Uterus (tissue), 4 donors: ENCODE measurements around the gene FOXN1. TPM values are rescaled to one million over a fixed set of nuclear protein-coding genes. Genes with fewer than 3 reads are reported as not detected.

Experiments used
- DNase-seq, 2 donors: peaks; one replicate each; pipeline ENCODE4 v3.0.0-alpha.2; 2019 to 2020
- H3K27ac ChIP-seq, 2 donors: fragments of 200-600 bp; sonication (generic); 1 replicate in 1 of 2; 2 replicates in 1 of 2; pipeline ENCODE4 v1.5.1; 2016 to 2018
- H3K27me3 ChIP-seq, 2 donors: fragments of 200-600 bp; sonication (generic); one replicate each; pipeline ENCODE4 v1.5.1; 2018 to 2019; ENCODE audit warnings: control low read depth in 1 of 2
- H3K36me3 ChIP-seq, 2 donors: fragments of 200-600 bp; sonication (generic); one replicate each; pipeline ENCODE4 v1.5.1; 2019; ENCODE audit warnings: control low read depth in 1 of 2
- H3K4me1 ChIP-seq, 2 donors: fragments of 200-600 bp; sonication (generic); one replicate each; pipeline ENCODE4 v1.5.1; 2018 to 2019; ENCODE audit warnings: control low read depth in 1 of 2
- H3K4me3 ChIP-seq, 2 donors: fragments of 200-600 bp; sonication (generic); 1 replicate in 1 of 2; 2 replicates in 1 of 2; pipeline ENCODE4 v1.5.1; 2018 to 2019; ENCODE audit warnings: mild to moderate bottlenecking in 1 of 2
- H3K9me3 ChIP-seq, 2 donors: fragments of 200-600 bp; sonication (generic); one replicate each; pipeline ENCODE4 v1.5.1; 2019; ENCODE audit warnings: control low read depth in 1 of 2
- CTCF ChIP-seq, 4 experiments: fragments of 200-600 bp in 2 of 4; fragments of 450-650 bp in 2 of 4; sonication (generic) in 2 of 4; IDR thresholded peaks; one replicate each; pipeline ENCODE4 v1.5.1; 2016 to 2019; ENCODE audit warnings: antibody characterized with exemption in 4 of 4, mild to moderate bottlenecking in 2 of 4, moderate library complexity in 1 of 4
- POLR2A ChIP-seq, 2 donors: fragments of 450-650 bp; IDR thresholded peaks; one replicate each; pipeline ENCODE4 v1.6.1; 2016; ENCODE audit warnings: antibody characterized with exemption in 2 of 2, mild to moderate bottlenecking in 1 of 2, moderate library complexity in 1 of 2
- intact Hi-C: fragments of 100-400 bp; cut with DNase I; formaldehyde crosslinking; loops from one replicate; pipeline ENCODE4 v1.15.1; 2023; ENCODE audit warnings: low total_unique reads
- total RNA-seq, 4 donors: library from RNA; depleted of rRNA in 3 of 4; stranded (reverse); fragments of >200 nt in 3 of 4; gene quantifications; one replicate each; pipeline versions ENCODE4 v1.1.0 to v1.2.4, GENCODE V29; 2014 to 2023
- donor health status: DM: yes; HTN: yes; CAD: no.

Gene FOXN1
- total RNA-seq, 4 donors from 2014 or later: not detected

- no peak overlapping the region for H3K27ac ChIP-seq
- no peaks in the 10 kb centered on the region for H3K4me1 ChIP-seq
- no peaks in the 10 kb centered on the region for H3K36me3 ChIP-seq
- TF ChIP-seq CTCF (IDR thresholded peaks at IDR 0.05) (no peak), POLR2A (IDR thresholded peaks at IDR 0.05) (no peak)
- no peaks in the 10 kb centered on the region for H3K9me3 ChIP-seq
- intact Hi-C loops: no loop called here
- no peak for DNase-seq
- H3K4me3 ChIP-seq: no peak overlapping the region
- H3K27me3 ChIP-seq: no peaks in the 10 kb centered on the region
Measured at GRCh38 chr17:28487881-28488532, 18.1 kb upstream of the FOXN1 start.

GRCh38 chr17:28488533-28489276, 17.4 kb upstream of the FOXN1 start:
- no peaks in the 10 kb centered on the region for H3K36me3 ChIP-seq
- no peak overlapping the region for H3K27ac ChIP-seq
- intact Hi-C loops: no loop called here
- no peaks in the 10 kb centered on the region for H3K9me3 ChIP-seq
- no peak overlapping the region for H3K4me3 ChIP-seq
- H3K27me3 ChIP-seq: no peaks in the 10 kb centered on the region
- TF ChIP-seq POLR2A (IDR thresholded peaks at IDR 0.05): no peak
- TF ChIP-seq CTCF (IDR thresholded peaks at IDR 0.05): no peak
- no peaks in the 10 kb centered on the region for H3K4me1 ChIP-seq
- no peak for DNase-seq

- Histone ChIP-seq H3K4me3 (no peak overlapping the region), H3K9me3 (no peaks in the 10 kb centered on the region), H3K36me3 (no peaks in the 10 kb centered on the region), H3K4me1 (no peaks in the 10 kb centered on the region), H3K27me3 (no peaks in the 10 kb centered on the region), H3K27ac (no peak overlapping the region)
- intact Hi-C loops: no loop called here
- no peak for DNase-seq
- TF ChIP-seq POLR2A (IDR thresholded peaks at IDR 0.05) (no peak), CTCF (IDR thresholded peaks at IDR 0.05) (no peak)
Measured at GRCh38 chr17:28491286-28491685, 14.9 kb upstream of the FOXN1 start.

- intact Hi-C loops: no loop called here
- H3K4me1 ChIP-seq: no peaks in the 10 kb centered on the region
- no peaks in the 10 kb centered on the region for H3K27me3 ChIP-seq
- H3K4me3 ChIP-seq: no peak overlapping the region
- H3K27ac ChIP-seq: no peak overlapping the region
- H3K36me3 ChIP-seq: no peaks in the 10 kb centered on the region
- no peak for DNase-seq
- TF ChIP-seq CTCF (IDR thresholded peaks at IDR 0.05) (no peak), POLR2A (IDR thresholded peaks at IDR 0.05) (no peak)
- H3K9me3 ChIP-seq: no peaks in the 10 kb centered on the region
Measured at GRCh38 chr17:28491860-28492259, 14.3 kb upstream of the FOXN1 start.
